HG02642 (cell line): ENCODE measurements around the gene ACTN2.

ENCODE experiments used
- ATAC-seq: cut with Tn5 transposase; IDR thresholded peaks from one replicate; pipeline ENCODE4 v1.9.1; 2021; ENCODE audit warnings: mild to moderate bottlenecking; ENCODE audit not compliant: unreplicated experiment, poor library complexity

Gene ACTN2

DNA sequence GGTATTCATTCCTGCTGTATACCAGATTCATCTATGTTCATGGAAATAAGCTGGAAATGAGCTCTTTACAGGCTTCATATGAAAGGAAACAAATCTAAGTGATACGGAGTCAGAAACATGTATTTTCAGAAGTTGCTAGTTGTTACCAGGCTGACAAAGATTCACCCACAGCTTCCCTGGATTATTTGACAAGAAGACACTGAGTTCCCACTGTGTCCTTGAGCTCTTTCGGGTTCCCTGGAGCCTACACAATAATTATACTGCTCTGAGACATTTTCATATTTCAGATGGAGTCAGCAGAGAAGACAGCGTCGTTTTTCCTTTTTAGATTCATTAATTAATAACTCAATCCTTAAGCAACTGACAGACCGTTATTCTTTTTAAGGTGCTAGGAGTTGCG is 79.5 kb downstream of the ACTN2 start:
- no peak for ATAC-seq

DNA sequence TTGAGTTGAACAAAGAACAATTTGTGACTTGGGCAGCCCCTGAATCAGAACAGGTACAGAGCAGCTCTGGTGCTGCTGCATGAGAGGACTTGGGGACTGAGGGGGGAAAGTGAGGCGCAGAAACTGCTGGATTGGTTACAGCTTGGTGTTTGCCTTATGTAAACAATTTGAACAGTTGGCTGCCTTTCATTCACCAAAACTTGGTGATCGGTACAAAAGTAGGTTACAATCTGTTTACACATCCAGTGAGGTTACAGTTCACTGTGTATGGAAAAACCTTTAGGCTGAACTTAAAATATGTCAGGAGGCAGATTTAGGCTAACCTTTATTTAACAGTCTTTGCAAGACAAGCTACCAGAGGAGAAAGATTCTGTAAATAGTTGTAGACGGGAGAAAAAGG is 80.2 kb downstream of the ACTN2 start:
- ATAC-seq, result no peak

GRCh38 chr1:236767276-236767675 is 81.0 kb downstream of the ACTN2 start:
- no peak for ATAC-seq

GRCh38 chr1:236768601-236769000 is 82.3 kb downstream of the ACTN2 start:
- no peak for ATAC-seq

- ATAC-seq, result no peak
Measured at GRCh38 chr1:236773919-236774318, 87.6 kb downstream of the ACTN2 start.

DNA sequence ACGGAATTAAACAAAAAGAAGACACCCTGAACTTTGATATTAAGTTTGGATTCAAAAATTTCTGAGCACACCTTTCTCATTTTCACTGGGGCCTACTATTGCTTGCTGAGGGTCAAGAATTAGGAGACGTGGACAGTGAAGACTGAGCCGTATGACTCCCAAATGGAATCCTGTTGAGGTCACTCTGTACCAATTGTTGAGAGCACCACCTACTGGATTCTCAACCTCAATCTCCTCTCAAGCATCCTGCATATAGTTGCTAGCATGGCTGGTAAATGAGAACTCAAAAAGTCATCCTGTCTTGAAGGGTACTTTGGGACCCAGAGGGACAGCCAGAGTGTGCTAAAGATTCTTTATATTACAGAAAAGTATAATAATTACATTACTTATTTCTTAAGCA is 88.6 kb downstream of the ACTN2 start:
- no peak for ATAC-seq

GRCh38 chr1:236779312-236779711 is 93.0 kb downstream of the ACTN2 start:
- ATAC-seq, result no peak

GRCh38 chr1:236785477-236785876 is 99.2 kb downstream of the ACTN2 start:
- no peak for ATAC-seq

- no peak for ATAC-seq
Measured at GRCh38 chr1:236786453-236786852, 100.2 kb downstream of the ACTN2 start.

DNA sequence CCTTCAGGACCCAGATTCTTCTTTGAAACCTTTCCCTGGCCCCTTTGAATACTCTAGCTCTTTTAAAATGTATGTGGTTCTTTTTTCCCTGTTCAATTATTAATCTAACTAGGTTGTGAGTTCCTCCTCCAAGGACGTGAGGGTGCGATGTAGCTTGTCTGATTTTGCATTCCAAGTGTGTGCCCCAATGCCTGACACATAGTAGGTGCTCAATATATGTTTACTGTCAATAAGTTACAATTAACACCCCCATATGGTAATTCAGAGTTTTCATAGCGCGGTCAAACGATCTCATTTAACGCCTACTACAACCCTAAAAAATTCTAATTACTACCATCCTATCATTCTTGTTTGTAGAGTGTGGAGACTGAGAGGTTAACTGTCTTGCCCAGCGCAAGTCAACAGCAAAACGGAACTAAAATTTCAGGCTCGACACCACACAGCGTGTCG is 108.3 kb downstream of the ACTN2 start:
- ATAC-seq, result no peak

- peak; percentile 97 for ATAC-seq
Measured at GRCh38 chr1:236795035-236795756, 108.9 kb downstream of the ACTN2 start, which contains the start of gene MTR. Gene MTR, plus strand, starts transcription at chr1:236795292. Its CDS starts 412 bp downstream, at chr1:236795704.

DNA sequence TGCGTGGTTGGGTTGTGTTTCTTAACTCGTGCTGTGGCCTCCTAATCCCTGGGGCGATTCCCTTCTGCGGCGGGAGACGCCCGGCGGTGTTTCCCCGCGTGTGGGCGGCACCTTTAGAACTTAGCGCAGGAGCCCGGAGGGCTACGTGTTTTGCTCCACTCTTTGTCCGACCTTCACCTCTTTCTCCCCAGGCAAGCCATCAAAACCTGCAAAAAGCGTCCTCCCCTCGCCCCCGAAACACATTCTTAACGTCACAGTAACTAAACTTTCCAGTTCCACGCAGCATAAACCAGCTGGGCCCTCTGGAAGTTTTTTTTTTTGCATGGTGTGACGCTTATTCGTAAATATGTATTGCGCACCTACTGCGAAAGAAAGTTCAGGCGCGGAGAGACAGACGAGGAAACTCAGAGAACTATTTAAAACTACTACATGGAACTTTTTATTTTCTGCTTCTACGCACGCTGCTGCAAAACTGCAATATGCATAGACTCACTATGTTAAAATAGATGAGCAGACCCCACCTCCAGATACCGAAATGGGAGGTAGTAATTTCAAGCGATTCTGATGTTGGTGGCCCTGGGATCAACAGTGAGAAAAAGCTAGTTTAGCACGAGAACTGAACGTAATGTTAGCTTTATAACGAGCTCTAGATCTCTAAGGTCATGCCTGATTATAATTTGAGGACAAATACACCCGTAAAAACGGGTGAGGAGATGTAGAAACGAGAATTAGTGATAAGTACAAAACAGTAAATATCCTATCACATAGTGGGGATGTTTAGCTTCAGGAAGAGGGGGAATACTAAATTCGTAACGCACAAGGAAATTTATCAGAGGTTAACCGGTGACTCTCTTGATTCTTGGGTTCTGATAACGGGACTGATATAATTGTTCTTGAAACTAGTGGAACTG is 109.7 kb downstream of the ACTN2 start:
- ATAC-seq, result peak; percentile 34

DNA sequence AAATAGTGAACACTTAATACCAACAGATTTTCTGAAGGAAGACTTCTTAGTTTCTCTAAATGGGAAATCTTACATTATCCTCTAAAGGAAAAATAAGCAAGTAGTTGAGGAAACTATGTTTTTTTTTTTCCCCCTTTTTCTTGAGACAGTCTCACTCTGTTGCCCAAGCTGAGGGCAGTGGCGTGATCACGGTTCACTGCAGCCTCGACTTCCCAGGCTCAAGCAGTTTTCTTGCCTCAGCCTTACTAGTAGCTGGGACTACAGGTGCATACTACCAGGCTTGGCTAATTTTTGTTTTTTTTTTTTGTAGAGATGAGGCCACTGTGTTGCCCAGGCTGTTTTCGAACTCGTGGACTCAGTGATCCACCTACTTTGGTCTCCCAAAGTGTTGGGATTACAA is 112.7 kb downstream of the ACTN2 start:
- ATAC-seq, result no peak

GRCh38 chr1:236800002-236800620 is 113.8 kb downstream of the ACTN2 start:
- no peak for ATAC-seq

DNA sequence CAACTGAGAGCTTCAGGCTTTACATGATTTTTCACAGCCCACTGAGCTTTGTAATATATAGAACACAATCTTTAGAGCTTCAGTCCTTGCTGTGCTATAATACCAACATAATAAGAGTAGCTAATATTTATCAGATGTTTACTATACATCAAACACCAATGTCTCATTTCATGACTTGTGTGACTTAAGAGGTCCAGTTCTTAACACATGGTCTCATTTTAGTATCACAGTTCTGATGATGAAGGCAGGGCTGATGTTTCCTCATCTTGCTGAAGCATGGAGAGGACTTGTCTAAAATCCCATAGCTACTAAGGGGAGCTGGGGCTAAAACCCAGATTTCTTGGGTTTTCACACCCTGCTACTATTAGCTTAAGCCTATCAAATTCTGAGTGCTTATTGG is 114.3 kb downstream of the ACTN2 start:
- no peak for ATAC-seq

GRCh38 chr1:236802264-236802663 is 116.0 kb downstream of the ACTN2 start:
- ATAC-seq, result no peak

GRCh38 chr1:236806634-236807033 is 120.3 kb downstream of the ACTN2 start:
- ATAC-seq, result no peak

- no peak for ATAC-seq
Measured at GRCh38 chr1:236808005-236808404, 121.7 kb downstream of the ACTN2 start.

DNA sequence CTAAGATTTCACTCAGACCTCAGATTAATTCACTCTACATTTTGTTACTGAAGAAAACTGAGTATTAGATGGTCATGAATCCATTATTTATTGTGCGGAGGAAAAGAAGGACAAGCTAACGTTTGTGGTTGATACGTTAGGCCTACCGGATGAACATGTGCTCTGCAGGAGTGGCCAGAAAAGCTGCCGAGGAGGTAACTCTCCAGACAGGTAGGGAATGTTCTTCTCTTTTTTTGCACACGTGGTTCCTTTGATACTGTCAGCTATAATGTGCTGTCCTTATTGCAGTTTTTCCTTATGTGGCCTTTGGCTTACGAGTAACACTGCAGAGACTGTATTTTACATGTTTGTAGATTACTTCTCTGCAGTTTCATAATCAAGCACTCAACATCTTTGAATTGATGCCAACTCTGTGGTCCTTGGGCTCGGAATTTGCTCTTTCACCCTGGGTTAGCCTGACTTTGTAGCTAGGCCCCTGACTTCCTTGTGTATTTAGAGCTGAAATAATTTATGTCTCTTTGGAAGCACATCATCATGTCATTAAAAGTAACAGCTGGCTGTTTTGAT is 122.3 kb downstream of the ACTN2 start:
- ATAC-seq, result no peak

DNA sequence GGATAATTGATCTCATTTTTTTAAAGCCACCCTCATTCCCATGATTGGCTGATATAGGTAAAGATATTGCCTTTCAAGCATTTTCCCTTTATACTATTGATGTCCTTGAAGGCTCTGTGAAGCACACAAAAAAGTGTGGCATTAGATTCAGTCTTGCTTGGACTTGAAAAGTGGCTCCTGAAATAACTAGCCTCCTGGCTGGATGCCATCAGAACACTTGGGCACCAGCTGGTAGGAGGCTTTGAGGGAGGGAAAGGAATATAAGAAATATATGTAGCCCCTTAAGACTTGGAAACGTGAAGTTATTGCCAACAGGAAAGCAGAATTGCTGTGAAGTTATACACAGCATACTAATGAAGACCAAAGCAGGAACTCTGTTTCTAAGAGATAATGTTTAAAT is 122.8 kb downstream of the ACTN2 start:
- no peak for ATAC-seq

DNA sequence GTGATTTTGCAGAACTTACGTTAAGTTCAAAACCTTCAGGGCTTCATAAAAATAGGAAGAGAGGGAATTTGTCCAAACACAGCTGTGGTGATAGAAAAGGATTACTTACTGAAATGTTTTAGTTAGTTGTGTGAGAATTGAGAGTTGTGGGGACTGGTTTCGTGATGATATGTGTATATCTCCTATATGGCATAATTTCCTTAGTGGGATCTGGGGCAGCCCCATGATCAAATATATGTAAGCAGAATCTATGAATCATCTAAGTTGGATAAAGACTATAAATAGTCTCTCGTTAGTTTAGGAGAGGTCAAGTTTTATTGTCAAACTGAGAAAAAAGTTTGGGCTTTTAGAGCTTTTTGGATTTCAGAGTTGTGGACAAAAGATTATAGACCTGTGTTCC is 123.7 kb downstream of the ACTN2 start:
- ATAC-seq, result no peak
